Measurements from ENCODE around the gene PRPF6. TPM values are rescaled to one million over a fixed set of nuclear protein-coding genes. Genes with fewer than 3 reads are reported as not detected.
A peak's percentile ranks its signal among the peaks of the same experiment; 100 is the strongest.

PRPF6 gene
- total RNA-seq, 1 experiment from 2014 or later, result 88.4 TPM

GRCh38 chr20:64001607-64002011, 20.7 kb downstream of the PRPF6 start:
- DNase-seq (ENCODE audit: low read depth, low spot score), result no peak
- no peak for TF ChIP-seq SIN3A (IDR thresholded peaks at IDR 0.05; ENCODE audit: borderline replicate concordance, insufficient read depth, low read depth, low read length)
- TF ChIP-seq TCF7L2 (IDR thresholded peaks at IDR 0.05; ENCODE audit: low read depth, low read length), result no peak
- TF ChIP-seq, protein P1, sequence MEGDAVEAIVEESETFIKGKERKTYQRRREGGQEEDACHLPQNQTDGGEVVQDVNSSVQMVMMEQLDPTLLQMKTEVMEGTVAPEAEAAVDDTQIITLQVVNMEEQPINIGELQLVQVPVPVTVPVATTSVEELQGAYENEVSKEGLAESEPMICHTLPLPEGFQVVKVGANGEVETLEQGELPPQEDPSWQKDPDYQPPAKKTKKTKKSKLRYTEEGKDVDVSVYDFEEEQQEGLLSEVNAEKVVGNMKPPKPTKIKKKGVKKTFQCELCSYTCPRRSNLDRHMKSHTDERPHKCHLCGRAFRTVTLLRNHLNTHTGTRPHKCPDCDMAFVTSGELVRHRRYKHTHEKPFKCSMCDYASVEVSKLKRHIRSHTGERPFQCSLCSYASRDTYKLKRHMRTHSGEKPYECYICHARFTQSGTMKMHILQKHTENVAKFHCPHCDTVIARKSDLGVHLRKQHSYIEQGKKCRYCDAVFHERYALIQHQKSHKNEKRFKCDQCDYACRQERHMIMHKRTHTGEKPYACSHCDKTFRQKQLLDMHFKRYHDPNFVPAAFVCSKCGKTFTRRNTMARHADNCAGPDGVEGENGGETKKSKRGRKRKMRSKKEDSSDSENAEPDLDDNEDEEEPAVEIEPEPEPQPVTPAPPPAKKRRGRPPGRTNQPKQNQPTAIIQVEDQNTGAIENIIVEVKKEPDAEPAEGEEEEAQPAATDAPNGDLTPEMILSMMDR (IDR thresholded peaks at IDR 0.05), result no peak
- TF ChIP-seq, protein P2, sequence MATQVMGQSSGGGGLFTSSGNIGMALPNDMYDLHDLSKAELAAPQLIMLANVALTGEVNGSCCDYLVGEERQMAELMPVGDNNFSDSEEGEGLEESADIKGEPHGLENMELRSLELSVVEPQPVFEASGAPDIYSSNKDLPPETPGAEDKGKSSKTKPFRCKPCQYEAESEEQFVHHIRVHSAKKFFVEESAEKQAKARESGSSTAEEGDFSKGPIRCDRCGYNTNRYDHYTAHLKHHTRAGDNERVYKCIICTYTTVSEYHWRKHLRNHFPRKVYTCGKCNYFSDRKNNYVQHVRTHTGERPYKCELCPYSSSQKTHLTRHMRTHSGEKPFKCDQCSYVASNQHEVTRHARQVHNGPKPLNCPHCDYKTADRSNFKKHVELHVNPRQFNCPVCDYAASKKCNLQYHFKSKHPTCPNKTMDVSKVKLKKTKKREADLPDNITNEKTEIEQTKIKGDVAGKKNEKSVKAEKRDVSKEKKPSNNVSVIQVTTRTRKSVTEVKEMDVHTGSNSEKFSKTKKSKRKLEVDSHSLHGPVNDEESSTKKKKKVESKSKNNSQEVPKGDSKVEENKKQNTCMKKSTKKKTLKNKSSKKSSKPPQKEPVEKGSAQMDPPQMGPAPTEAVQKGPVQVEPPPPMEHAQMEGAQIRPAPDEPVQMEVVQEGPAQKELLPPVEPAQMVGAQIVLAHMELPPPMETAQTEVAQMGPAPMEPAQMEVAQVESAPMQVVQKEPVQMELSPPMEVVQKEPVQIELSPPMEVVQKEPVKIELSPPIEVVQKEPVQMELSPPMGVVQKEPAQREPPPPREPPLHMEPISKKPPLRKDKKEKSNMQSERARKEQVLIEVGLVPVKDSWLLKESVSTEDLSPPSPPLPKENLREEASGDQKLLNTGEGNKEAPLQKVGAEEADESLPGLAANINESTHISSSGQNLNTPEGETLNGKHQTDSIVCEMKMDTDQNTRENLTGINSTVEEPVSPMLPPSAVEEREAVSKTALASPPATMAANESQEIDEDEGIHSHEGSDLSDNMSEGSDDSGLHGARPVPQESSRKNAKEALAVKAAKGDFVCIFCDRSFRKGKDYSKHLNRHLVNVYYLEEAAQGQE (IDR thresholded peaks at IDR 0.05; ENCODE audit: insufficient read depth in 1 of 2, low read depth in 2 of 2, low read length in 1 of 2), result no peak
- TF ChIP-seq POLR2AphosphoS5 (IDR thresholded peaks at IDR 0.05; ENCODE audit: low read depth, low read length), result no peak
- Histone ChIP-seq H3K27ac (ENCODE audit: low read length) (no peak overlapping the region), H3K4me1 (ENCODE audit: control insufficient read depth, insufficient read depth, low read length) (no peaks in the 10 kb centered on the region), H3K4me3 (ENCODE audit: low read depth in 2 of 2, low read length in 2 of 2) (no peak overlapping the region), H3K9me3 (ENCODE audit: control insufficient read depth, insufficient read depth, low read depth, low read length) (no peaks in the 10 kb centered on the region), H3K27me3 (ENCODE audit: control insufficient read depth, insufficient read depth, low read length) (no peaks in the 10 kb centered on the region), H3K36me3 (ENCODE audit: control insufficient read depth, insufficient read depth, low read length) (0 out of 2 replicates have a peak, but pooled peaks cover 6% of the 10 kb centered on the region)
- peak; percentile 49 for ATAC-seq
- BruUV-seq (replicated peaks), result no TSS peak
- in situ Hi-C loops (cut with HindIII; ENCODE audit: low pct_unique_long_range_greater_than_20kb, low sequenced_read_pairs) (no loop called here), intact Hi-C loops (cut with micrococcal nuclease; ENCODE audit: unreplicated experiment) (no loop called here)
- ChIA-PET POLR2A (no interaction called here), CTCF (no interaction called here)

- Histone ChIP-seq H3K27me3 (ENCODE audit: control insufficient read depth, insufficient read depth, low read length) (no peaks in the 10 kb centered on the region), H3K27ac (ENCODE audit: low read length) (no peak overlapping the region), H3K4me1 (ENCODE audit: control insufficient read depth, insufficient read depth, low read length) (no peaks in the 10 kb centered on the region), H3K36me3 (ENCODE audit: control insufficient read depth, insufficient read depth, low read length) (peaks cover 4% of the 10 kb centered on the region; the same call in 1 of the 2 replicates), H3K9me3 (ENCODE audit: control insufficient read depth, insufficient read depth, low read depth, low read length) (no peaks in the 10 kb centered on the region), H3K4me3 (ENCODE audit: low read depth in 2 of 2, low read length in 2 of 2) (no peak overlapping the region)
- ATAC-seq, result no peak
- ChIA-PET POLR2A (no interaction called here), CTCF (no interaction called here)
- DNase-seq (ENCODE audit: low read depth, low spot score), result no peak
- intact Hi-C loops (cut with micrococcal nuclease; ENCODE audit: unreplicated experiment), result no loop called here
- TF ChIP-seq, protein P2 (IDR thresholded peaks at IDR 0.05; ENCODE audit: insufficient read depth in 1 of 2, low read depth in 2 of 2, low read length in 1 of 2), result no peak
- TF ChIP-seq, protein P1 (IDR thresholded peaks at IDR 0.05), result no peak
- TF ChIP-seq POLR2AphosphoS5 (IDR thresholded peaks at IDR 0.05; ENCODE audit: low read depth, low read length), result no peak
- TF ChIP-seq TCF7L2 (IDR thresholded peaks at IDR 0.05; ENCODE audit: low read depth, low read length), result no peak
- TF ChIP-seq SIN3A (IDR thresholded peaks at IDR 0.05; ENCODE audit: borderline replicate concordance, insufficient read depth, low read depth, low read length), result no peak
- TSS peak; percentile 62 for BruUV-seq (replicated peaks)
- in situ Hi-C loops (cut with HindIII; ENCODE audit: low pct_unique_long_range_greater_than_20kb, low sequenced_read_pairs), result no loop called here
Observed at GRCh38 chr20:64003960-64004725, 23.2 kb downstream of the PRPF6 start.
